ENCODE results near the gene DTX1. TPM values are rescaled to one million over a fixed set of nuclear protein-coding genes. Genes with fewer than 3 reads are reported as not detected.

The DTX1 gene
- polyA plus RNA-seq, 1 experiment: not detected

DNA sequence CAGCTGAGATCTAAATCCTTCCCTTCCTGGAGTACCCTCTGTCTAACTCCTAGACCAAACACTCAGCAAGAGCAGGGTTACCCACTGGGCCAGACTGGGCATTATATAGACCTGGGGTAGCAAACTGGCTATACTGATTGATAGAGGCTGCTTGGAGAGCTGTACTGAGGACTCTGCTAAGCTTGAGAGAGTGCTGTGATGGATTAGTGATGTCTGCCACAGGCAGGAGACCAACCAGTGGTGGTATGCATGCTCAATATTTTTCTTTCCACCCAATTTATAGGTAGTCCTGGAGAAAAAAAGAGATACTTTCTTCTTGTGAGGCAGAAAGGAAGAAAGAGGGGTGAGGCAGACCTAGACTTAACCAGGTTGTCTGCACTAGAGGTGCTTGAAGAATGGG is 33.3 kb downstream of the DTX1 start:
- ChIA-PET CTCF (interaction anchor here (0.6 to 1.3 kb wide), 3 partner anchors 8 to 33 kb away, joined by 3 read pairs; no protein-coding TSS in a partner anchor), POLR2A (no interaction called here)
- H3K27me3 ChIP-seq (ENCODE audit: control insufficient read depth, insufficient read depth, low read length): no peaks in the 10 kb centered on the region

DNA sequence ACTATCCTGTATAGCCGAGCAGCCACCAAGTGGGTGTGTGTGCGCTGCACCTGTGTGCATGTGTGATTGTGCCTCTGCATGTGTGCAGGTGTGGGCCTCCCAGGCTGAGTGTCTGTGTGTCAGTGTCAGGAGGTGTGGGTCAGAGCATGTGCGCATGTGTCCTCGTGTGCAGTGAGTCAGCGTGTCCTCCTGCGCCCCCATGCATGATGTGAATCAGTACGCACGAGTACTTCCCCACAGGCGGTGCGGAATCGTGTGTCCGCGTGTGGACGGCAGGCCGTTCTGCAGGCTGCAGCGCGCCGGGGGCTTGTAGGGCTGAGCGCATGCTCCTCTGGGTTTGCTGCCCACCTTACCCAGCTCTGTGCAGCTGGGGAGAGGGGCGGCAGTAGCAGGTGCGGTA is 34.2 kb downstream of the DTX1 start:
- CTCF ChIA-PET: no interaction called here
- DNase-seq (ENCODE audit: low read depth): no peak
- TF ChIP-seq, protein P1, sequence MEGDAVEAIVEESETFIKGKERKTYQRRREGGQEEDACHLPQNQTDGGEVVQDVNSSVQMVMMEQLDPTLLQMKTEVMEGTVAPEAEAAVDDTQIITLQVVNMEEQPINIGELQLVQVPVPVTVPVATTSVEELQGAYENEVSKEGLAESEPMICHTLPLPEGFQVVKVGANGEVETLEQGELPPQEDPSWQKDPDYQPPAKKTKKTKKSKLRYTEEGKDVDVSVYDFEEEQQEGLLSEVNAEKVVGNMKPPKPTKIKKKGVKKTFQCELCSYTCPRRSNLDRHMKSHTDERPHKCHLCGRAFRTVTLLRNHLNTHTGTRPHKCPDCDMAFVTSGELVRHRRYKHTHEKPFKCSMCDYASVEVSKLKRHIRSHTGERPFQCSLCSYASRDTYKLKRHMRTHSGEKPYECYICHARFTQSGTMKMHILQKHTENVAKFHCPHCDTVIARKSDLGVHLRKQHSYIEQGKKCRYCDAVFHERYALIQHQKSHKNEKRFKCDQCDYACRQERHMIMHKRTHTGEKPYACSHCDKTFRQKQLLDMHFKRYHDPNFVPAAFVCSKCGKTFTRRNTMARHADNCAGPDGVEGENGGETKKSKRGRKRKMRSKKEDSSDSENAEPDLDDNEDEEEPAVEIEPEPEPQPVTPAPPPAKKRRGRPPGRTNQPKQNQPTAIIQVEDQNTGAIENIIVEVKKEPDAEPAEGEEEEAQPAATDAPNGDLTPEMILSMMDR (IDR thresholded peaks at IDR 0.05; ENCODE audit: insufficient read depth, low read depth, low read length): no peak

More for the DNA sequence above, 33.3 kb downstream of the DTX1 start:
- Histone ChIP-seq H3K36me3 (ENCODE audit: control insufficient read depth, insufficient read depth, low read length) (no peaks in the 10 kb centered on the region), H3K4me3 (ENCODE audit: low read depth, low read length) (no peak overlapping the region)
- TF ChIP-seq, protein P1 (IDR thresholded peaks at IDR 0.05; ENCODE audit: insufficient read depth, low read depth, low read length): no peak
- DNase-seq (ENCODE audit: low read depth): no peak

DNA sequence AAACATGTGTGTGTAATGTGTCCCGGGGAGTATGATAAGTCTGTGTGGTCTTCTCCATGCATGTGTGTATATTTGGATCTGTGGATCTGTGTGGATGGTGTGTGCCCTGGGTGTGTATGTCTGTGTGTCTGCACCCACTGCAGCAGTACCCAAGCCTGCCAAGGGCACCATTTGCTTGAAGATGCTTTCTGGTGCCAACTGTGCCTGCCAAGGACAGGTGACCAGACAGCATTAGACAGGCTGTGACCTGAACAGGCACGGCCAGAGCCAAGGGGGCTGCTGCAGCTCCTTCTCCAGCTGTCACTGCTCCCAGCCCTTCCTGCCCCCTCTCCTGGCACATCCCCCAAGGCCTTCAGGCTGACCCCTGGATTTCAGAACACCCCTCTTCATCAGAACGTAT is 35.0 kb downstream of the DTX1 start:
- no peaks in the 10 kb centered on the region for H3K36me3 ChIP-seq (ENCODE audit: control insufficient read depth, insufficient read depth, low read length)
- ChIA-PET CTCF (no interaction called here), POLR2A (no interaction called here)
- DNase-seq (ENCODE audit: low read depth): no peak
- H3K27me3 ChIP-seq (ENCODE audit: control insufficient read depth, insufficient read depth, low read length): no peaks in the 10 kb centered on the region
- H3K4me3 ChIP-seq (ENCODE audit: low read depth, low read length): no peak overlapping the region
- TF ChIP-seq, protein P1 (IDR thresholded peaks at IDR 0.05; ENCODE audit: insufficient read depth, low read depth, low read length): no peak

More for the DNA sequence above, 34.2 kb downstream of the DTX1 start:
- Histone ChIP-seq H3K27me3 (ENCODE audit: control insufficient read depth, insufficient read depth, low read length) (no peaks in the 10 kb centered on the region), H3K36me3 (ENCODE audit: control insufficient read depth, insufficient read depth, low read length) (no peaks in the 10 kb centered on the region), H3K4me3 (ENCODE audit: low read depth, low read length) (no peak overlapping the region)
- POLR2A ChIA-PET: no interaction called here

DNA sequence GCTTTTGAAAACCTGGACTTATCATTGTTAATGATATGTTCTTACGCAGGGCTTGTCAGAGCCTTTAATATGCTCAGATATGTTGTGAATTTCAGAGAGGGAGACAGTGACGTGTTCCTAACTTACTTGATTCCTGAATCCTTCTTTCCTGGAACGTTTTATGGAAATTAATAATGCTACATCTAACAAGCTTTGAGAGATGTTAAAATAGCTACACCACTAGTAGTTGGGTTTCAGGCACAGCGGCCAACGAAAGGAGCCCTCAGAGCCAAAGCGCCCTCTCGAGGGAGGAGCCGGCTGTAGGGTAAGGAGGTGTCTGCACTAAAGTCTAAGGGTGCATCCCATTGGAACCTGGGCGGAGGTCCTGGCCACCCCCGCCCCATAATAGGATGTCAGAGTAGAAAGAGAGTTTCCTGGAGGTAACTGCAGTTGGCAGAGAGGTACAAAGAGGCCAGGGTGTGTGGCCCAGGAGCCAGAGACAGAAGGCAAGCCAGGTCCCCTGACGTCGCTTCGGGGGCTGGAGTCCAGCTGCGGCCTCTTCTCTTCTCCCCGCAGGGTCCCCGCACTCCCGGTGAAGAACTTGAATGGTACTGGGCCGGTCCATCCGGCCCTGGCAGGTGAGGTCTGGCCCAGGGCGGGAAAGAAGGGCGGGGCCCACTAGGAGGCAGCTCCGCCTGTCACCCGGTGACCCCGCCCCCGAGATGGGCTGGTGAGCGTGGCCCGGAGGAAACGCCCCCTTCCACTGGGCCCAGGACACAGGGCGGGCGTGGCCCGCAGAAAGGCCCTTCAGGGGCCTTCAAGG is 36.3 kb downstream of the DTX1 start:
- no peak for DNase-seq (ENCODE audit: low read depth)
- TF ChIP-seq, protein P1 (IDR thresholded peaks at IDR 0.05; ENCODE audit: insufficient read depth, low read depth, low read length): no peak
- POLR2A ChIA-PET: no interaction called here
- no peaks in the 10 kb centered on the region for H3K27me3 ChIP-seq (ENCODE audit: control insufficient read depth, insufficient read depth, low read length)
- CTCF ChIA-PET: no interaction called here
- H3K4me3 ChIP-seq (ENCODE audit: low read depth, low read length): no peak overlapping the region
- no peaks in the 10 kb centered on the region for H3K36me3 ChIP-seq (ENCODE audit: control insufficient read depth, insufficient read depth, low read length)

DNA sequence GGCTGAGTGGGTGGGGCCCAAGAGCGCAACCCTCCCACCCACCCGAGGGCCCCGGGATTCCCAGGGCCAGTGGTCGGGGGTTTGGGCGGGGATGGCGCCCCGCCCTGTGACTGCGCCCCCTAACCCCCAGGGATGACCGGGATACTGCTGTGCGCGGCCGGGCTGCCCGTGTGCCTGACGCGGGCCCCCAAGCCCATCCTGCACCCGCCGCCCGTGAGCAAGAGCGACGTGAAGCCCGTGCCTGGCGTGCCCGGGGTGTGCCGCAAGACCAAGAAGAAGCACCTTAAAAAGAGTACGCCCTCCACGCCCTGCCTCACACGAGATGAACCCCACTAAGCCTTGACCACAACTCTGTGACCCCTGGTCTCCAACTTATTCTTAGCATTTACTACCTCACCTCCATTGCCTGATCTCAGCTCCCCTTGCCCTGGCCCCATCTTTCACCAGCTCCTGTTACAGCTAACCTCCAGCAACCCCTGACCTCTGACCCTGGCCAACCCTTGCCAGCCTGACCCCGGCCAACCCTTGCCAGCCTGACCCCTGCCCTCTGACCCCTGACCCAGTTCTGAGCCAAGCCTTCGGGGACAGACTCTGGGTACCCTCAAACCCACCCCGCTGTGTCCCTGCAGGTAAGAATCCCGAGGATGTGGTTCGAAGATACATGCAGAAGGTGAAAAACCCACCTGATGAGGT is 37.0 kb downstream of the DTX1 start:
- CTCF ChIA-PET: no interaction called here
- POLR2A ChIA-PET: no interaction called here

More for the DNA sequence above, 37.0 kb downstream of the DTX1 start:
- TF ChIP-seq, protein P1 (IDR thresholded peaks at IDR 0.05; ENCODE audit: insufficient read depth, low read depth, low read length): no peak
- Histone ChIP-seq H3K27me3 (ENCODE audit: control insufficient read depth, insufficient read depth, low read length) (no peaks in the 10 kb centered on the region; the same call in 1 of the 2 replicates), H3K36me3 (ENCODE audit: control insufficient read depth, insufficient read depth, low read length) (no peaks in the 10 kb centered on the region), H3K4me3 (ENCODE audit: low read depth, low read length) (no peak overlapping the region)
- DNase-seq (ENCODE audit: low read depth): no peak

Data from BJ (cell line).